Activated gamma-delta T cell treated with anti-CD3 and anti-CD28 coated beads, Interleukin-2, amount 50 U/mL, for 16 hours (primary cell): ENCODE results near the gene PRSS8.
A peak's percentile ranks its signal among the peaks of the same experiment; 100 is the strongest.
"Not testable (repeated sequence)": the region's sequence is repeated elsewhere in the genome, so short reads cannot be mapped to it uniquely, and the experiment has no call there.

Source experiments
- DNase-seq: peaks from one replicate; pipeline ENCODE4 v3.0.0-alpha.2; 2020; ENCODE audit warnings: low read depth

The PRSS8 gene

DNA sequence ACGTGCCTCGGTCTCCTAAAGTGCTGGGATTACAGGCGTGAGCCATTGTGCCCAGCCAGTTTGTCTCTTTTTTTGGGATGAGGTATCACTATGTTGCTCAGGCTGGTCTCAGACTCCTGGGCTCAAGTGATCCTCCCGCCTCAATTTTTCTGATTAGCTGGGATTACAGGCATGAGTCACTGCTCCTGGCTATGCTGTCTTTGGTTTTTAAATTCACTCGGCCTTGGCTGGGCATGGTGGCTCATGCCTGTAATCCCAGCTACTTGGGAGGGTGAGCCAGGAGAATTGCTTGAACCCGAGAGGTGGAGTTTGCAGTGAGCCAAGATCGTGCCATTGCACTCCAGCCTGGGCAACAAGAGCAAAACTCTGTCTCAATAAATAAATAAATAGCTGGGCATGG is 8.9 kb upstream of the PRSS8 start:
- DNase-seq, result not testable (repeated sequence)

- DNase-seq, result no peak
Observed at GRCh38 chr16:31143694-31144148, 8.2 kb upstream of the PRSS8 start.

- DNase-seq, result no peak
Observed at GRCh38 chr16:31143011-31143693, 7.6 kb upstream of the PRSS8 start.

- DNase-seq, result peak; percentile 93
Observed at GRCh38 chr16:31142109-31143010, 6.8 kb upstream of the PRSS8 start.

DNA sequence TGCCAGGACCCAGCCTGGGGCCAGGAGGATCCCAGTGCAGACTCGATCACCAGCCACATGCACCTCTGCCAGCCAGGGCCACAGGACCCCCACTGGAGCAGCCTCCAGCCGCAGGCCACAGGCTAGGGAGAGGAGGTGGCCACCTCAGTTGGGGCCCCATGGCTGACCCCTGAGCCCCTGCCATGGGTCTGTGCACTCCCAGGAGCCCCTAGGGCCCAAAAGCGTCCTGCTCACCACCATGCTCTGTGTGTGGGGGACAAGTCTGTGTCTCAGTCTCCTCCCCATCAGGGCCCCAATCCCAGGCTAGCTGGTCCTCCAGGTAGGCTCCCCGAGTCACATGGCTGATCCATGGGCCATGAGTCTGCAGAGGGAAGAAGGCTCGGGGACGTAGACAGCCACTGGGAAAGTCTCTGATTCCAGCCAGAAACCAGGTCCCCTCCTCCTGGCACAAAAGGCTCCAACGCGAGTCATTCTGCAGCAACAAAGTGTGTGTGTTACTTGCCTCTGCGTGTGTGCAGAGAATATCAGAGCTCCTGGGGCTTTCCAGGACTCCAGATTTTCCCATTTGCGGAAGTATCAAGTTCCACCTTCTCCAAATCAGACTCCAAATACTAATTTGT is 6.1 kb upstream of the PRSS8 start:
- DNase-seq, result no peak

GRCh38 chr16:31141071-31141469 is 5.5 kb upstream of the PRSS8 start:
- DNase-seq, result not testable (repeated sequence)

DNA sequence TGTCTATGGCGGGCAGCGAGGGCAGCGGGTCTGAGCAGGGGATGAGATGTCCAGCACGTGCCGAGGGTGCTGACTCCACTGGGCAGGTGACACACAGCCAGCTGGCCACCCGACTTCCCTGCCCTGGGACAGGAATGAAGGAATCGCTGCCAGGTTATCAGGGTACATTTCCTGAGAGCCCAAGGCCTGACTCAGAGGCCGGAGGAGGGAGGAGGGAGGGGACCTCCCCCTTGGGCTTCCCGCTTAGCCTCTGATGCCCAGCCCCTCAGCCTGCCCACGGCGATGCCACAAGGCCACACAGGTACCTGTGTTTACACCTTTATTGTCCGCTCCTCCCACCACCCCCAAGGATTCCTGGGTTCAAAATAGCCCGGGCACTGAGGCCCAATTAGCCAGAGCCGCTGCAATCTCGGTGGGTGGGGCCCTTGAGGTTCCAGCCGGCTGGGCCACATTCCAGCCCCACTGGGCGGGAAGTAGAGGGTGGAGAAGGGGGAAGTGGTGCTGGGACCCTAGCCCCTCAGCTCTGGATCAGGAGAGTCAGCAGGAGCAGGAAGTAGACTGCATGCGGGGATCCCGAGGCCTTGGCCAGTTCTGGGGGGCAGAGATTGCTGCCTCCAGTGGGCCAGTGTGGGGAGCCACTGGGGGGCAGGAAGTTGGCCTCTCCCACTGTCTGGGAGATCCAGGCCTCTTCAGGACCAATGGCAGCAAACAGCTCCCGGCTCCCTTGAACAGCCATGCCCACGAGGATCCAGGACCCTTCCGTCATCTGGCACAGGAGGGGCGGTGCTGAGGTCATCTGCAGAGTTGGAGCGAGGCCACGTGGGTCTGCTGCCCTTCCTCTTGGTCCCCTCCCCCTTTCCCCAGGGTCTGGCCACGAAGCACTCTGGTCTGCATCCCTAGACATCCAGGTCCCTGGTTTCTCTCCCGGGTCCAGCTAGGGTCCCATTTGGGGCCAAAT is 3.4 kb upstream of the PRSS8 start:
- DNase-seq, result no peak

DNA sequence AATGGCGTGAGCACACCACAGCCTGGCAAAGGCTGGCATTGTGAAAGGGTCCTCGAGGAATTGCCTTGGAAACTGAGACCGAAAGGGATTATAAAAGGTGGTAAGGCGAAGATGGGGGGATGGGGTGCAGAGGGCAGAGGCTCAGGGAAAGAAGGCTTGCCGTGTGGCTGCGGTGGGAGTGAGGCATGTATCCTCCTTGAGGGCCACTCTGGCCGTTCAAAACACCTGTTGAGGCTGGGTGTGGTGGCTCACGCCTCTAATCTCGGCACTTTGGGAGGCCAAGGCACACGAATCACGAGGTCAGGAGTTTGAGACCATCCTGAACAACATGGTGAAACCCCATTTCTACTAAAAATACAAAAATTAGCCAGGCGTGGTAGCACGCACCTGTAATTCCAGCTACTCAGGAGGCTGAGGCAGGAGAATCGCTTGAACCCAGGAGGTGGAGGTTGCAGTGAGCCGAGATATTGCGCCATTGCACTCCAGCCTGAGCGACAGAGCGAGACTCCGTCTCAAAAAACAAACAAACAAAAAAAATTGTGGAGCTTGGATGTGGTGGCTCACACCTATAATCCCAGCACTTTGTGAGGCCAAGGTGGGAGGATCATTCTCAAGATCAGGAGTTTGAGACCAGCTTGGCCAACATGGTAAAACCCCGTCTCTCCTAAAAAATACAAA is 1.4 kb upstream of the PRSS8 start:
- not testable (repeated sequence) for DNase-seq

GRCh38 chr16:31136287-31136662 is 748 bp upstream of the PRSS8 start:
- no peak for DNase-seq

DNA sequence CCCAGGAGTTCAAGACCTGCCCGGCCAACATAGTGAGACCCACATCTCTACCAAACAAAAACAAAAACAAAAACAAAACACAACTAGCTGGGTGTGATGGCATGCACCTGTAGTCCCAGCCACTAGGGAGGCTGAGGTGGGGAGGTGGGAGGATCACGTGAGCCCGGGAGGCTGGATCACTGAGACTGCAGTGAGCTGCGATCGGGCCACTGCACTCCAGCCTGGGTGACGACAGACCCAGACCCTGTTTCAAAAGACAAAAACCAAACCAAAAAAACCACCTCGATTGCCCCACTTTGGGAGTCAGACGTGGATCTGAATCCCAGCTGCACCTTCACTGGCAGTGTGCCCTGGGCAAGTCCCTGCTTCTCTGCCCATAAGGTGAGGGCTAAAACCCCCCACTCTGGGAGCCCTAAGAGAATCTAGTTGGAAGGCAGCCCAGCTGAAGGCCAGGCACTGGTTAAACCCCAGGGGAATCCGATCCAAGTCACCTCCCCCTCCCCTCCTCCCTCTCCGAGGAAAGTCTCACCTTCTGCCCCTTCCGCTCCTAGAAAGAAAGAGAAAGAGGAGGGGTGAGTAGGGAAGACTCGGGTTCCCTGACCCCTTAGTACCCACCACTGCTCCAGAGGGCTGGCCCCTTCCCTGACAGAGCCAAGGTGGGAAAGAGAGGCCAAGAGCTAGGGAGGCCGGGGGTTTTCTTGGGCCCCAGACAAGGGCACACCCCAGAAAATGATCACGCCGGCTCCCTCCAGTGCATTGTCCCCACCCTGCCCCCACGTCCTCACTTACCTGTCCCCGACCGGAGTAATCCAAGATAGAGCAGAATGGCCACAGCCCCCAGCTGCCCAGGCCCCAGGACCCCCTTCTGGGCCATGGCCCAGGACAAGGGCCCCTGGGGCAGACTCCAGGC is 647 bp downstream of the PRSS8 start:
- no peak for DNase-seq

DNA sequence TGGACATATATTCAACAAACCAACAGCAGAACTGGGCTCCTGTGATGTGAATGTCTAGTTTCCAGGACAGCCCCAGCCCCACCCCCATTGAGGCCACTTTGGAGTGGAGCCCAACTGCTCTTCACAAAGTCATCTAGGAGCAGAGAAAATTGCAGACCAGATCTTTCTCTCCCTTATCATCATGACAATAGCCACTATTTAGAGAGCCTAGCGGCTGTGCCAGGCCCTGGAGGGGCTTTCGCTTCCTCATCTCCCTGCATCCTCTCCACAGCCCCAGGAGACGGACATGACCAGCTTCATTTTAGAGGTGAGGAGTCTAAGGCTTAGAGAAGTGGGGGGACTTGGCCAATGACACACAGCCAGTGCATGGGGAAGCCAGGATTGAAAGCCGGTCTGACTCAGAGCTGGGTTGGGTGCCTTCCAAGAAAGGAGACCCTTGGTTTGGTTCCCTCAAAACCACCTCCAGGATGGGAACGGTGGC is 1.4 kb downstream of the PRSS8 start:
- no peak for DNase-seq

- DNase-seq, result no peak
Observed at GRCh38 chr16:31133046-31133501, 2.5 kb downstream of the PRSS8 start.

DNA sequence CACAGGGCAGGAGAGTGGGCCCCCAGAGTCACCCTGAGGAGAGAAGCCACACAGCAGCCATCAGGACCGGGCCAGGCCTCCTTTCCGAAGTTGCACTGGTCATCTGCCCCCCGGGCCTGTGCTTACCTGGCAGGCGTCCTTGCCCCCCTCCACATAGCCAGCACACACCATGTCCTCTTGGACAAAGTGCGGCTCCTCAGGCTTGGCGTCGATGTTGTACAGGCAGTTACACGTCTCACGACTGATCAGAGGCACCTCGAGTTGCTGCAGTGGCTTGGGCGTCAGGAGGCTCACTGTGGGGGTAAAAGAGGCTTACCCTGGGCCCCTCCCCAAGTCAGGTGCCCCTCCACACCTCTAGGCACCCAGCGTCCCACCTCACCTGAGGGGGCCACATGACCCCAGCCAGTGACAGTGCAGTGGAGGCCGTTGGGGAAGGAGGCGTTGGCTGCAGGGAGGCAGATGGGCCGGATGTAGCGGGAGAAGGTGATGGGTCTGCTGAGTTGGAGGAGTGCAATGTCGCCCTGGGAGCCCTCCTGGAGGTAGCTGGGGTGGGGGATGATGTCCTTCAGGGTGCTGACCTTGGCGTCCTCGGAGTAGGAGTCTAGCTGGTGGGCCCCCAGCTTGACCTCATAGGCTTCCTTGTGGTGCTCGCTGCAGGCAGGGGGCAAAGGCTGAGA is 3.1 kb downstream of the PRSS8 start:
- no peak for DNase-seq

- DNase-seq, result no peak
Observed at GRCh38 chr16:31131841-31132271, 3.7 kb downstream of the PRSS8 start.

- DNase-seq, result no peak
Observed at GRCh38 chr16:31131416-31131815, 4.1 kb downstream of the PRSS8 start.

DNA sequence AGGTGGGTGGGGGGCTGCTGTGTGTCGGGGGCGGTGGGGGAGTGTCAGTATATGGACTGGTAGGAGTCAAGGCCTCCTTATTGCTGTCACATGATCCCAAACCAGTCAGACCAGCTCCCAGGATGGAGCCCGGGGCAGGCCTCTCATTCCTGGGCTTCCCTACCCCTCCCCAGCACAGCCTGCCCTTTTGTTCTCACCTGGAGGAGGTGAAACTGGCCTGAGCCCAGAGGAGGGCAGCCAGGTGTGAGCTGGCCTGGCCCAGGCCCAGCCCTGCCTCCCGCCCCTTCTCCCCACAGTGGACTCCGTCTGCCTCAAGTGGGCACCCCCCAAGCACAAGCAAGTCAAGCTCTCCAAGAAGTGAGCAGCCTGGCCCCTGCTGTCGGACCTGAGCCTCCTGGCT is 4.6 kb downstream of the PRSS8 start:
- DNase-seq, result no peak

- DNase-seq, result no peak
Observed at GRCh38 chr16:31130336-31130891, 5.1 kb downstream of the PRSS8 start.

DNA sequence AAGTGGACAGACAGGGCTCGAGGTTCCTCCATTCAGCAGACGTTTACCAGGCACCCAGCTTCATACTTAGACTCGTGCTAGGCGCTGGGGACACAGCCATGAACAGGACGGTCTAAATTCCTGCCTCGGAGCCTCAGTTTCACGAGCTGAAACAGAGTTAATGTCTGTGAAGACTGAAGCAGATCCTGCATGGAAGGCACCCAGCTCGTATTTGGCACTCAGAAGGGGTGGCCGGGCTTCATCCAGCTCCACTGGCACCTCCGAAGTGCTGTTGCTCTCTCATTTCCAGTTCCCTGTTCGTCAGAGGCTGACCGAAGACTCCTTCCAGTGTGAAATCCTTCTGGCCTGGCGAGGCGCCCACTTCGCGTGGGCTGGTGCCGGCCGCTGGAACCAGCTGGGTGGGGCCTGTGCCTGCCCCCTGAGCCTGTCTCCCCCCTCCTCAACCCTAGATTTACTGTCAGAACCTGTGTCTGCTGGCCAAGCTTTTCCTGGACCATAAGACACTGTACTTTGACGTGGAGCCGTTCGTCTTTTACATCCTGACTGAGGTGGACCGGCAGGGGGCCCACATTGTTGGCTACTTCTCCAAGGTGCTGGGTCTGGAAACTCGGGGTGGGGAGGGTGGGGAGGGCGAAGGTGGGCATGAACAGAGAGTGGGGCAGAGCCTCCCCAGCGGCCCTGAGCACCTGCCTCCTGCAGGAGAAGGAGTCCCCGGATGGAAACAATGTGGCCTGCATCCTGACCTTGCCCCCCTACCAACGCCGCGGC is 5.8 kb downstream of the PRSS8 start:
- no peak for DNase-seq
